Upper lobe of right lung (tissue), 1 donor: ENCODE data around the gene SDC4. TPM values are rescaled to one million over a fixed set of nuclear protein-coding genes. Genes with fewer than 3 reads are reported as not detected.

ENCODE experiments used
- ATAC-seq: fragments of 200-7000 bp; cut with Tn5 transposase; one replicate; pipeline ENCODE4 v1.9.1; 2020; ENCODE audit warnings: mild to moderate bottlenecking, moderate library complexity
- DNase-seq: peaks from one replicate; pipeline ENCODE4 v3.0.0-alpha.2; 2020
- H3K27ac ChIP-seq: fragments of 200-600 bp; one replicate; pipeline ENCODE4 v1.8.0; 2022
- H3K27me3 ChIP-seq: fragments of 200-600 bp; one replicate; pipeline ENCODE4 v1.8.0; 2022; ENCODE audit warnings: mild to moderate bottlenecking
- H3K36me3 ChIP-seq: fragments of 200-600 bp; one replicate; pipeline ENCODE4 v1.8.0; 2022
- H3K4me1 ChIP-seq: fragments of 200-600 bp; one replicate; pipeline ENCODE4 v1.8.0; 2022
- H3K4me3 ChIP-seq: fragments of 200-600 bp; one replicate; pipeline ENCODE4 v1.8.0; 2022; ENCODE audit warnings: mild to moderate bottlenecking
- H3K9me3 ChIP-seq: fragments of 200-600 bp; one replicate; pipeline ENCODE4 v1.8.0; 2022
- intact Hi-C: fragments of 100-400 bp; cut with DNase I; formaldehyde crosslinking; loops from one replicate; pipeline ENCODE4 v1.11.0; 2022
- total RNA-seq: library from RNA; stranded (reverse); fragmentation: NEBNext Ultra II Directional; extraction: Animal tissue kit (Norgen Biotek cat#: 25700); gene quantifications from one replicate; pipeline ENCODE4 v1.2.1, GENCODE V29; 2021
- TF ChIP-seq, protein P1 (sequence below): fragments of 200-600 bp; IDR thresholded peaks from one replicate; pipeline ENCODE4 v1.8.0; 2022; ENCODE audit warnings: antibody characterized with exemption
- donor health status: DM: no; HTN: yes; CAD: no; lungs with severe emphysema.

SDC4 gene
- total RNA-seq, 1 donor from 2014 or later, result 345 TPM

DNA sequence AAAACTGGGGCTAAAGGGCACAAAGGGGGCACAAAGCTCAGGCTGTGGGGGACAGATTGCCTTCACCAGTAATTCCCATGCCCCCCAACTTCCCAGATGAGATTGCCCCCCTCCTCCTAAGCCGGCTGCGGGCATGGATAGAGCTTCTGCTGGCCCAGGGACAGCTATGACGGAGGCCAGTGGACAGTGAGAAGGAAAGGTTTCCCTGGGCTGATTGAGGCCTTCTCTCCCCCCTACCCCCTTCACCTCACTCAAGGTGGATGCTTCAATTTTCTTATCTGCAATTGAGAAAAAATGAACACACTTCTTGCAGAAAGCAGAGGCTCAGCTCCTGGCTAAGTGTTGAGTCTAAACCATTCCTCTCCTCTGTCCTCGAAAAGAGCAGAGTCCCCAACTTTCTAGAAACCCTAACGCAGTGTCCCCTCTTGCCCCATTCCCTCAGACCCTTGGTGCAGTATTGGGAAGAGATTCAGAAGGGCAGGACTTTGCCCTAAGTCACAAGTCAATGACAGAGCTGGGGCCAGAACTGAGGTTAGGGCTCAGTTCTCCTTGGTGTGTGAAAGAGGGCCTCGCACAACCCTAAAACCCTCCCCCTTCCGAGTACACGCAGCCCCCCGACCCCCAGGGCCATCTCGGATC, 808 bp downstream of the SDC4 start:
- no peak for DNase-seq
- H3K4me1 ChIP-seq, result peaks cover 50% of the 10 kb centered on the region
- TF ChIP-seq, protein P1, sequence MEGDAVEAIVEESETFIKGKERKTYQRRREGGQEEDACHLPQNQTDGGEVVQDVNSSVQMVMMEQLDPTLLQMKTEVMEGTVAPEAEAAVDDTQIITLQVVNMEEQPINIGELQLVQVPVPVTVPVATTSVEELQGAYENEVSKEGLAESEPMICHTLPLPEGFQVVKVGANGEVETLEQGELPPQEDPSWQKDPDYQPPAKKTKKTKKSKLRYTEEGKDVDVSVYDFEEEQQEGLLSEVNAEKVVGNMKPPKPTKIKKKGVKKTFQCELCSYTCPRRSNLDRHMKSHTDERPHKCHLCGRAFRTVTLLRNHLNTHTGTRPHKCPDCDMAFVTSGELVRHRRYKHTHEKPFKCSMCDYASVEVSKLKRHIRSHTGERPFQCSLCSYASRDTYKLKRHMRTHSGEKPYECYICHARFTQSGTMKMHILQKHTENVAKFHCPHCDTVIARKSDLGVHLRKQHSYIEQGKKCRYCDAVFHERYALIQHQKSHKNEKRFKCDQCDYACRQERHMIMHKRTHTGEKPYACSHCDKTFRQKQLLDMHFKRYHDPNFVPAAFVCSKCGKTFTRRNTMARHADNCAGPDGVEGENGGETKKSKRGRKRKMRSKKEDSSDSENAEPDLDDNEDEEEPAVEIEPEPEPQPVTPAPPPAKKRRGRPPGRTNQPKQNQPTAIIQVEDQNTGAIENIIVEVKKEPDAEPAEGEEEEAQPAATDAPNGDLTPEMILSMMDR, result no peak

DNA sequence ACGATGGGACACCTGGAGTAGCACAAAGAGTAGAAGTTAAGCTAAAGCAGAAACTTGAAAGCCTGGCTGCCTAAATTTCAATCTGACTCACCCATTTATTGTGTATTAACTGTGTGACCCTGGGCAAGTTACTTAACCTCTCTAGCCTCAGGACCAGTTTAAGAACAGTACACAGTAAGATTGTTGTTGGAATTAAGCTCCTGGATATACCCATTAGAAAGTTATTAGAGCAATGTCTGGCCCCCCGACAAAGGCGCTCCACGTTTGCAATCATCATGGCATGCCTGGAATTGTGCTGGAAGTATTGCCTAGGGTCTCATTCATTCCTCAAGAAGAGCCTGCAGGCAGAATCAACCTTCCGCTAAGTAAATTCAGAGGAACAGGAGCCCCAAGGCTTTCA, 1.4 kb downstream of the SDC4 start:
- intact Hi-C loops, result no loop called here
- H3K27me3 ChIP-seq, result no peaks in the 10 kb centered on the region
- DNase-seq (no peak), ATAC-seq (no peak)
- H3K36me3 ChIP-seq, result peaks cover 4% of the 10 kb centered on the region
- H3K9me3 ChIP-seq, result no peaks in the 10 kb centered on the region
- peak overlapping the region; percentile 86 for H3K27ac ChIP-seq
- peak overlapping the region; percentile 67 for H3K4me3 ChIP-seq
- TF ChIP-seq, protein P1, result no peak
- H3K4me1 ChIP-seq, result peaks cover 56% of the 10 kb centered on the region

More for the DNA sequence above, 808 bp downstream of the SDC4 start:
- Histone ChIP-seq H3K4me3 (peak overlapping the region; percentile 67), H3K27ac (peak overlapping the region; percentile 86), H3K36me3 (peaks cover 4% of the 10 kb centered on the region), H3K9me3 (no peaks in the 10 kb centered on the region), H3K27me3 (no peaks in the 10 kb centered on the region)
- ATAC-seq, result peak; percentile 0
- intact Hi-C loops, result no loop called here

DNA sequence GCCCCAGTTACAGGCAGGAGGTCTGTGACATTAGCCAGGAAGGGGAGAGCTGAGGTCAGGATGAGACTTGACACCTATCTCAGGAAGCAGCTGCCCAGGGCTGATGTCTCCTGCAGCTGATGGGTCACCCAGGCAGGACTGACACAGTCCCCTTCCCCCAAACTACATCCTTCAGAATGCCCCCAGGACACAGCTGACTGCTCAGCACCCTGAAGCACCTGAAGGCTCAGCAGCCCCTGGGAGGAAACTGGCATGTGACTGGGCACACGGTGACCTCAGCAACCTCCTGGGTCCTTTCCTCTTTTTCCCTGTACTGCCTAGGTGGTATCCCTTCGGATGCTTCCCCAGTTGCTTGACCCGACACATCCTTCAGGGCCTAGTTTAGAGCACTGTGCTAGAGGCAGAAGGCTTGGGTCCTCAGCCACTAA, 1.9 kb downstream of the SDC4 start:
- DNase-seq (no peak), ATAC-seq (no peak)
- H3K4me3 ChIP-seq, result peak overlapping the region; percentile 67
- TF ChIP-seq, protein P1, result no peak
- peaks cover 4% of the 10 kb centered on the region for H3K36me3 ChIP-seq
- no peaks in the 10 kb centered on the region for H3K27me3 ChIP-seq
- H3K27ac ChIP-seq, result peak overlapping the region; percentile 86
- no peaks in the 10 kb centered on the region for H3K9me3 ChIP-seq
- peaks cover 61% of the 10 kb centered on the region for H3K4me1 ChIP-seq
- intact Hi-C loops, result no loop called here

DNA sequence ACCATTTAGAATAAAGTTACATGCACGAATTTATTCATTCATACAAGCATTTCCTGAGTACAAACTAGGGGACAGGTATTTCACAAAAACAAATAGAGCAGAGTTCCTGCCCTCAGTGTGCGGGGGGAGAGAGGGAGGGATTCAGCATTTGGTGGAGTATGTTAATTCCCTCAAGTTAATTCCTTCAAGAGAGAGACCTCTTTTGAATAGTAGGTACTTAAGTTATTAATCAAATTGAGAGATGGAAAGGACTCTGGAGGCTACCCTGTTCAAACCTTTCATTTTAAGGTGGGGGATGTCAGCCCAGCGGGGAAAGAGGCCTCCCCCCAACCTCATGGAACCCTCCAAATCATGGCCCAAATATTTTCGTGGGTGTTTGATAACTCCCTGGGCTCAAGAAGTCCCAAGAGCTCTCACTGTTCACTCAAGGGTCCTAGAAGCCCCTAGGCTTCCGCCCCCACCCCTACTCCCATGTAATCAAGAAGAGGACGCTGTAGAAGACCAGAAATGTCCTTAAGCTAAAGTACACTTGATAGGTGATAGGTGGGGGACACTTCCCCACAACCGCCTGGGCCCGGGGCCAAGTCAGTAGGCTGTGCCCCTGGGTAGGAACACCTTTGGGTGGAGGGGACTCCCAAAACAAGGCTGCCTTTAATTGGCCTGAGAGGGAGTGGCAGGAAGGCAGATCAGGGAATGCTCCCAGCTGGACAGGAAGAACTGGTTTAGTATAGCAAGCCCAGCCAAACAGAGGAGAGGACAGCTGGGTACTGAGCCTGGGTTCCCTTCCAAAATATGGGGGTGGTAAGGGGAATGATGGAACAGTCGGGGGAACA, 2.9 kb downstream of the SDC4 start:
- H3K4me3 ChIP-seq, result peak overlapping the region; percentile 67
- DNase-seq (peak; percentile 94), ATAC-seq (peak; percentile 59)
- TF ChIP-seq, protein P1, result no peak
- peaks cover 10% of the 10 kb centered on the region for H3K36me3 ChIP-seq
- H3K4me1 ChIP-seq, result peaks cover 70% of the 10 kb centered on the region
- peak overlapping the region; percentile 86 for H3K27ac ChIP-seq
- no peaks in the 10 kb centered on the region for H3K9me3 ChIP-seq
- H3K27me3 ChIP-seq, result no peaks in the 10 kb centered on the region
- intact Hi-C loops, result no loop called here

DNA sequence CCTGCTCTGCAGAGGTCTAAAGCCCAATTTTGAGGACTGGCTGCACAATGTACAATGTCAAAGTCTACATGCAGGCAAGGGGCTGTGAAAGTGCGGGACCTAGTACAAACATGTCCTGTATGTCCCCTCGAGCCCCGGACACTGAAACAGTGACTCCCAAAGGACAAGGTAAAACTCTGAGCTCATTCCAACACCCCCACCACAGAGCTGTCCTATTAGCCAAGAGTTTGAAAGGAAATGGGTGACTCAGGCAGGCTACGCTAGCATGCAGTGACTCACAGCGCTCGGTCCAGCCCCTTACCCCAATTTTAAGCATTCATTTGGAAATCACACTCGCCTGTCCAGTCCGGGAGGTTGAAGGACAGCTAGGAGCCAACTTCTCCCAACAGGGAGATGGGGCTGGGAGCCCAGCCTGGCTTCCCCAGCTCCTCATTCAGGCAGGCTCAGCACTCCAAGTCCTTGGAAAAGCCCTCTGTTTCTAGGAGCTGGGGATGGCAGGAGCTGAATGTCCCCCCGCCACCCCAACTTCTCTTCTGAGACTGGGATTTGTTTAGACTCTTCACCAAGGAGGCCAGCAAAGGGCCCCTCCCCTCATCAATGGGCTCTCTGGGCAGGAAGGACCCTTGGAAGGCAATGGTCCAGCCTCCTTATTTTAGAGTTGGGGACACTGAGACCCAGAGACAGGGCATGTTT, 3.9 kb downstream of the SDC4 start:
- TF ChIP-seq, protein P1, result no peak
- H3K4me3 ChIP-seq, result peak overlapping the region; percentile 67
- no peaks in the 10 kb centered on the region for H3K27me3 ChIP-seq
- peaks cover 80% of the 10 kb centered on the region for H3K4me1 ChIP-seq
- intact Hi-C loops, result no loop called here
- H3K9me3 ChIP-seq, result no peaks in the 10 kb centered on the region
- peak overlapping the region; percentile 86 for H3K27ac ChIP-seq
- DNase-seq (no peak), ATAC-seq (peak; percentile 30)
- H3K36me3 ChIP-seq, result peaks cover 18% of the 10 kb centered on the region
